Measurements from ENCODE around the gene ITPRID1.
A peak's percentile ranks its signal among the peaks of the same experiment; 100 is the strongest.
"Not testable (repeated sequence)": the region's sequence is repeated elsewhere in the genome, so short reads cannot be mapped to it uniquely, and the experiment has no call there.

ITPRID1 gene

DNA sequence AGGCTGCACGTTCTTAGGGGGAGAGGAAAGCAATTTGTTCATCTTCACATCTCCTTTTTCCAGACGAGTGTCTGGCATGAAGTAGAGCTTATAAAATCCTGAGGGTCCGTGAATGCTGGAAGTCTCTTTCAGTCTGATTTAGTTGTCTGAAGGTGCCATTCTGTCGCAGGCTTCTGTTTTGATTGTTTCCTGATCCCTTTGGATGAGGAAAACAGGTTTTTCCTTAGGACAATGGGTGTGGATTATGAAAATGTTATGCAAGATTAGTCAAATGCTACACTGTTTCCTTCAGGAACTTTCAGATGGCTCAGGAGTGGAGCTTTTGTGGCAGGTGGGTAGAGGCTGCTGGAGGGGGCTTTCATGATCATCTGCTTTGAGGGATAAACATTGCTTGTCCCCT lies at the start of gene ITPRID1:
Gene ITPRID1 (plus strand): TSS at position 301 of the 400 bp plus-strand sequence. CDS start 38,935 bp downstream, outside the sequence.
- no peaks in the 10 kb centered on the region for H3K4me1 Mint-ChIP-seq (ENCODE audit: low read depth)
- H3K36me3 Mint-ChIP-seq (ENCODE audit: low read depth): no peaks in the 10 kb centered on the region
- DNase-seq (ENCODE audit: low spot score): no peak
- no peak within 1 kb of the TSS for H3K27ac Mint-ChIP-seq
- peaks cover 31% of the 10 kb centered on the region for H3K9me3 Mint-ChIP-seq
- no peak within 1 kb of the TSS for H3K4me3 Mint-ChIP-seq
- H3K27me3 Mint-ChIP-seq (ENCODE audit: low read depth): no peaks in the 10 kb centered on the region

GRCh38 chr7:31464601-31465000 lies 49.3 kb upstream of the ITPRID1 start:
- H3K27me3 Mint-ChIP-seq (ENCODE audit: low read depth): no peaks in the 10 kb centered on the region
- H3K36me3 Mint-ChIP-seq (ENCODE audit: low read depth): no peaks in the 10 kb centered on the region
- no peaks in the 10 kb centered on the region for H3K9me3 Mint-ChIP-seq
- no peaks in the 10 kb centered on the region for H3K4me1 Mint-ChIP-seq (ENCODE audit: low read depth)
- no peak overlapping the region for H3K4me3 Mint-ChIP-seq
- no peak overlapping the region for H3K27ac Mint-ChIP-seq
- no peak for DNase-seq (ENCODE audit: low spot score)

GRCh38 chr7:31465285-31465684 lies 48.6 kb upstream of the ITPRID1 start:
- DNase-seq (ENCODE audit: low spot score): no peak
- Mint-ChIP-seq H3K9me3 (no peaks in the 10 kb centered on the region), H3K4me1 (ENCODE audit: low read depth) (no peaks in the 10 kb centered on the region), H3K27ac (no peak overlapping the region), H3K4me3 (no peak overlapping the region), H3K27me3 (ENCODE audit: low read depth) (no peaks in the 10 kb centered on the region), H3K36me3 (ENCODE audit: low read depth) (no peaks in the 10 kb centered on the region)

DNA sequence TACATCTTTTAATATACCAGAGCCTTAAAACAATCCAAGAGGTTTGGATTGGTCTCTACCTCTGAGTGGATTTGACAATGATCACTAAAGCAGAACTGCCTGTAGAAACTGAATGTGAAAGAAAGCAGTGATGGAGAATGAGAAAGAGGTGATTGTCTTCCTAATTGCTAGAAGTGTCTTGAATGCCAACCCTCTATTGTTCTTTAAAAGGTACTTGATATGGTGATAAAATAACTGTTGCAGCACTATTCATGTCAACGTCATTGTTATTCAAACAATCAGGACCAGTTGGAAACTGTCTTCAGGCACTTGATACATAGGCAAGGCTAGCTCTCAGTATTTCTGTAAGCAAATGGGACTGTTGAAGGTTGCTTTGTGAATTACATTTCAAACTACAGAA lies 47.9 kb upstream of the ITPRID1 start:
- Mint-ChIP-seq H3K27me3 (ENCODE audit: low read depth) (no peaks in the 10 kb centered on the region), H3K4me3 (no peak overlapping the region), H3K9me3 (no peaks in the 10 kb centered on the region), H3K36me3 (ENCODE audit: low read depth) (no peaks in the 10 kb centered on the region), H3K27ac (no peak overlapping the region), H3K4me1 (ENCODE audit: low read depth) (no peaks in the 10 kb centered on the region)
- DNase-seq (ENCODE audit: low spot score): no peak

GRCh38 chr7:31470883-31471282 lies 43.0 kb upstream of the ITPRID1 start:
- H3K27me3 Mint-ChIP-seq (ENCODE audit: low read depth); H3K27ac Mint-ChIP-seq; H3K4me1 Mint-ChIP-seq (ENCODE audit: low read depth); H3K36me3 Mint-ChIP-seq (ENCODE audit: low read depth); H3K9me3 Mint-ChIP-seq; H3K4me3 Mint-ChIP-seq; DNase-seq (ENCODE audit: low spot score): not testable (repeated sequence)

GRCh38 chr7:31475368-31475767 lies 38.5 kb upstream of the ITPRID1 start:
- Mint-ChIP-seq H3K4me1 (ENCODE audit: low read depth) (no peaks in the 10 kb centered on the region), H3K4me3 (no peak overlapping the region), H3K36me3 (ENCODE audit: low read depth) (no peaks in the 10 kb centered on the region), H3K9me3 (no peaks in the 10 kb centered on the region), H3K27ac (no peak overlapping the region), H3K27me3 (ENCODE audit: low read depth) (no peaks in the 10 kb centered on the region)
- DNase-seq (ENCODE audit: low spot score): no peak

- H3K36me3 Mint-ChIP-seq (ENCODE audit: low read depth): no peaks in the 10 kb centered on the region
- no peak for DNase-seq (ENCODE audit: low spot score)
- no peak overlapping the region for H3K27ac Mint-ChIP-seq
- no peaks in the 10 kb centered on the region for H3K9me3 Mint-ChIP-seq
- H3K4me3 Mint-ChIP-seq: no peak overlapping the region
- no peaks in the 10 kb centered on the region for H3K4me1 Mint-ChIP-seq (ENCODE audit: low read depth)
- no peaks in the 10 kb centered on the region for H3K27me3 Mint-ChIP-seq (ENCODE audit: low read depth)
These were observed 37.7 kb upstream of the ITPRID1 start for GRCh38 chr7:31476073-31476745.

DNA sequence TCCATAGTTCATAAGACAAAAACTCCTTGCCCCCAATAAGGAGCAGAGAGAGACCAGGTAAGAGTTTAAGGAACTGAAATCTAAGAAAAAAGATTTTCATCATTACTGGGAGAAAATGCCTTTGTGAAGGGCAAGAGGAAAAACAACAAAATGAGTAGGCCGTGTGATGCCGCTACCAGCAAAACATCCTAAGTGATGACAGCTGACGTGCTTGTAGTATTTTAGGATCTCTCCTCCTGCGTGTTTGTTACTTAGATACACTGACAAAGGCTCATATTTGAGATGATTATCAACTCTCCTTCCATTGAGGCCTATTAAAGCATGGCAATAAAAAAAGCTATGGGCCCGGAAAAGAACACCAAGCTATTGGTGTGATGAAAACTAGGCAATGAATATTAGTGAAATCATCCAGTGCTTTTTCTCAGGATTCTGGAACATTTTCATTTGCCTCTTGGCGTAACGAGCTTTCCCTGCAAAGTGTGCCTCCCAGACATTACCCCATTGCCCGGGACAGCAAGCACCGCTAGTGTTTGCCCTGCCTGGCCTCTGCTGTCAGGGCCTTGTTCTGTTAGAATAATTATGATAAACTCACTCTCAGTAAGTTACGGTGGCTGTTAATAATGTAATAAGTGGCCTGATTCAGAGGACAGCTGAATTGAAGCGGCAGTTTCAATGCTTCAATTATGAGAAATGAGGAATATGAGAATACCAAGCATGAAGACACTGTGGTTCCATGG lies 36.8 kb upstream of the ITPRID1 start:
- no peak for DNase-seq (ENCODE audit: low spot score)
- Mint-ChIP-seq H3K27me3 (ENCODE audit: low read depth) (no peaks in the 10 kb centered on the region), H3K9me3 (no peaks in the 10 kb centered on the region), H3K27ac (no peak overlapping the region), H3K36me3 (ENCODE audit: low read depth) (no peaks in the 10 kb centered on the region), H3K4me3 (no peak overlapping the region), H3K4me1 (ENCODE audit: low read depth) (no peaks in the 10 kb centered on the region)

DNA sequence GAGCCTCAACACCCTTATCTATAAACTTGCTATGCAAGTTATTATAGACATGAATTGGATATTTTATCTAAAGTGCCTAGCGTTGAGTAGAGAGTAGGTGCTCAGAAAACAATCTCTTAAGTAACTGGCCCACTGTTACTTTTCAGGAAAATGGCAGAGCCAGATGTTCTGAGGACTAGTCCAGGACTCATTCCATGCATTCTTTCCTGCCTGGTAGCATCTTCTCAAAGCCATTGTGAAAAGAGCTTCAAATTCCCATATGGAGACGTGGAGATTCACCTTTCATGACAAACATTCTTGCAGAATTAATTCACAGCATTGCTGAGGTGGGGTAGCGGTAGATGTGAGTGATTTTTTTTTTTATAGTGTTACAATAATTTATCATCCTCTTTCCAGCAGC lies 35.9 kb upstream of the ITPRID1 start:
- H3K27me3 Mint-ChIP-seq (ENCODE audit: low read depth): no peaks in the 10 kb centered on the region
- H3K9me3 Mint-ChIP-seq: no peaks in the 10 kb centered on the region
- no peaks in the 10 kb centered on the region for H3K4me1 Mint-ChIP-seq (ENCODE audit: low read depth)
- H3K4me3 Mint-ChIP-seq: no peak overlapping the region
- no peak for DNase-seq (ENCODE audit: low spot score)
- H3K27ac Mint-ChIP-seq: no peak overlapping the region
- no peaks in the 10 kb centered on the region for H3K36me3 Mint-ChIP-seq (ENCODE audit: low read depth)

DNA sequence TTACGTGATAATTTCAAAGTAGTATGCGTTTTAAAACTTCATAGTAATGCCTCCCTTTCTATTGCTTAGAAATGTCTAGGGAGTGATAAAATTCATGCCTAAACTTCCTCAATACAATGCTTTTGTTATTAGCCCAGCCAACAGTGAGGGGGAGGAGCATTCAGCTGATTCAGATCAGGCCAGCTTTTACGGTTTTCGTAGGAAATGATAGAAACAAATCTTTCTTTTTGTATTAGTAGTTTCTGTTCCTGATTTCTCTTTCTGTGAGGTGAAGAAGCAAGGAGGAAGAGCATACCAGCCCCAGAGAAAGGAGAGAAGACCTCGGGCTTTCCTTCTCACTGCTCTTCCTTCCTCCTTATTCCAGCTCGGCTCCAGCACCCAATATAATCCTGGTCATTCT lies 35.2 kb upstream of the ITPRID1 start:
- Mint-ChIP-seq H3K4me1 (ENCODE audit: low read depth) (no peaks in the 10 kb centered on the region), H3K9me3 (no peaks in the 10 kb centered on the region), H3K27me3 (ENCODE audit: low read depth) (no peaks in the 10 kb centered on the region), H3K36me3 (ENCODE audit: low read depth) (no peaks in the 10 kb centered on the region), H3K27ac (no peak overlapping the region), H3K4me3 (no peak overlapping the region)
- no peak for DNase-seq (ENCODE audit: low spot score)

DNA sequence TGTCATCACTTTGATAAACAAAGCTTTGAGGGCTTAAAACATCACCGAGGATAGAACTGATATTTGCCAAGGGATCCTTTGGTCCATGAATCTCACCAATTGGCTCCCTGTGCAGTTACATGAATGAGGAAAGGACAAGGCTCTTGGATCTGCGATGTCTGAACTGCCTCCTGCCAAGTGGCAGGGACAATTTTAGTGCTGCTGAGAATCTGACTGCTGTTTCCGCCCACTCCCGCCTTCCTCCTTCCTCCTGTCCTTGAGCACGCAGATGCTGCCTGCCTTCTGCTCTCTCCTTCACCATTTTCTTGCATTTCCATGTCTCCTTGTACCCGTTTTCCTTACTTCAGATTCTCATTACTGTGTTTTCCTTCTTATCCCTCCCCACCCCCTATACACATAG lies 26.8 kb upstream of the ITPRID1 start:
- Mint-ChIP-seq H3K27ac (no peak overlapping the region), H3K4me1 (ENCODE audit: low read depth) (no peaks in the 10 kb centered on the region), H3K9me3 (no peaks in the 10 kb centered on the region), H3K4me3 (no peak overlapping the region), H3K36me3 (ENCODE audit: low read depth) (no peaks in the 10 kb centered on the region), H3K27me3 (ENCODE audit: low read depth) (no peaks in the 10 kb centered on the region)
- no peak for DNase-seq (ENCODE audit: low spot score)

DNA sequence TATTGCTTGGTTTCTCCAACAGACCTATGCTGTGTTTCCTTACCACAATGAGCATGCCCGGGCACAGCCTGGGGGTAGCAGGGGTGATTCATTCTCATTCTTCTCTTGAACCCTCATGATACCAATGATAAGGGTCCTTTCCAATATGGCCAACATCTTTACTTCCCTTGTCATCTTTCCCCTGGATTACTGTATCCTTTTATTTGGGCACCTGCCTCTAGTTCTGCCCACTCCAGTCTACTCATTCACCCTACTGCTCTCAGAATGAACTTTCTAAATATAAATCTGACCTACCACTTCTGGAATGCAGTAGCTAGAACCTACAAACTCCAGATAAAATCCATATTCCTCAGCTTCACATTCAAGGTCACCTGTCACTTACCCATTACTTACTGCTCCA lies 26.4 kb upstream of the ITPRID1 start:
- H3K27ac Mint-ChIP-seq: no peak overlapping the region
- DNase-seq (ENCODE audit: low spot score): no peak
- no peaks in the 10 kb centered on the region for H3K9me3 Mint-ChIP-seq
- no peaks in the 10 kb centered on the region for H3K36me3 Mint-ChIP-seq (ENCODE audit: low read depth)
- H3K4me3 Mint-ChIP-seq: no peak overlapping the region
- no peaks in the 10 kb centered on the region for H3K4me1 Mint-ChIP-seq (ENCODE audit: low read depth)
- H3K27me3 Mint-ChIP-seq (ENCODE audit: low read depth): no peaks in the 10 kb centered on the region

- H3K27ac Mint-ChIP-seq: no peak overlapping the region
- peak; percentile 14 for DNase-seq (ENCODE audit: low spot score)
- H3K36me3 Mint-ChIP-seq (ENCODE audit: low read depth): no peaks in the 10 kb centered on the region
These were observed 25.2 kb upstream of the ITPRID1 start for GRCh38 chr7:31488562-31489203.

GRCh38 chr7:31490796-31491314 lies 23.0 kb upstream of the ITPRID1 start:
- H3K9me3 Mint-ChIP-seq: no peaks in the 10 kb centered on the region
- no peaks in the 10 kb centered on the region for H3K4me1 Mint-ChIP-seq (ENCODE audit: low read depth)
- no peak overlapping the region for H3K27ac Mint-ChIP-seq
- no peak overlapping the region for H3K4me3 Mint-ChIP-seq
- no peaks in the 10 kb centered on the region for H3K36me3 Mint-ChIP-seq (ENCODE audit: low read depth)
- H3K27me3 Mint-ChIP-seq (ENCODE audit: low read depth): no peaks in the 10 kb centered on the region
- no peak for DNase-seq (ENCODE audit: low spot score)

More at GRCh38 chr7:31488562-31489203, 25.2 kb upstream of the ITPRID1 start:
- Mint-ChIP-seq H3K4me3 (no peak overlapping the region), H3K9me3 (no peaks in the 10 kb centered on the region), H3K4me1 (ENCODE audit: low read depth) (no peaks in the 10 kb centered on the region), H3K27me3 (ENCODE audit: low read depth) (no peaks in the 10 kb centered on the region)
